Measurements from ENCODE around the gene RCL1.

GRCh38 chr9:4748612-4749011 is 44.1 kb upstream of the RCL1 start:
- TF ChIP-seq RAD21 (IDR thresholded peaks at IDR 0.05; ENCODE audit: low read length) (no peak), EZH2phosphoT487 (IDR thresholded peaks at IDR 0.05; ENCODE audit: borderline replicate concordance, low read depth) (no peak), CTCF (IDR thresholded peaks at IDR 0.05) (no peak), TCF12 (IDR thresholded peaks at IDR 0.05) (no peak), TAF1 (IDR thresholded peaks at IDR 0.05; ENCODE audit: borderline replicate concordance, low read depth, low read length) (no peak), FOXJ3 (CRISPR knock-in tag; IDR thresholded peaks at IDR 0.05) (no peak), MAX (IDR thresholded peaks at IDR 0.05; ENCODE audit: low read depth) (no peak), PBX3 (IDR thresholded peaks at IDR 0.05) (no peak), EP300 (IDR thresholded peaks at IDR 0.05; ENCODE audit: borderline replicate concordance in 1 of 2, low read depth in 1 of 2, low read length in 1 of 2) (no peak)
